ENCODE measurements around the gene CSNK1A1L. TPM values are rescaled to one million over a fixed set of nuclear protein-coding genes. Genes with fewer than 3 reads are reported as not detected.

The CSNK1A1L gene
- total and polyA plus RNA-seq, 10 of the 15 experiments (the other 5 are each of a cell fraction or from before 2014, with no cell fraction given) = not detected

DNA sequence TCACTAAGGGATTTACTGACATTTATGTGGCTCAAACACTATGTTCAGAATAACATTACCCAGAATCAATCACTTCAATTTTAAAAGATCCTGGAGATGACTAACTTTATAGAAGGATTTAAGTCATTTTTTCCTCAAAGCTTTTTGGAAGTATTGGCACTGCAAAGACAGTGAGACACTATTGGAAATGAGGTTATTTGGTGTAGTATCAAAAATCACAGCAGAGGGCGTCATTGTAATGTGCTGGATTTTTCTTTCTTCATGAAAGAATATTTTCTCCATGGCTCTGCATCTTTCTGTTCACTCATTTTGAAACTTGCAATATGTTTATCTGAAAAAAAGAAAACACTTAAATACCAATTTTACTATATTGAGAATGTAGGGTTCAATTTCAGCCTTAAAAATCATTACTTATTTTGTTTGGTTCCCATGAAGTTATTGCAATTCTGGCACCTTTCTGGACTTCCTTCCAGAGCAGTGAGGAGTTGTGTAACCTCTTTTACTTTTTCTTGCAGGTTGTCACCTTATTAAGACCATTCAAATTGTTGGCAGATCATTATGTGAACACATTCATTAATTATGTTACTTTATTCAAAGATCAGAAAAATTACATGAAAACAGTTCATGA is 3.7 kb upstream of the CSNK1A1L start:
- no peaks in the 10 kb centered on the region; a peak in 1 of 4 replicates for H3K27me3 ChIP-seq (replicated peaks in 1 of 2; ENCODE audit: control insufficient read depth in 2 of 2, insufficient read depth in 2 of 2, low read length in 1 of 2)
- ChIA-PET SMC1A (ENCODE audit: uncharacterized antibody, unreplicated experiment) (no interaction called here), RAD21 (ENCODE audit: unreplicated experiment) (no interaction called here), POLR2A (no interaction called here), CTCF (interaction anchor here (1.9 kb wide), 1 partner anchor 12 kb away, joined by 5 read pairs; no protein-coding TSS in a partner anchor)
- WGBS (ENCODE audit: insufficient coverage, insufficient replicate concordance, low lambda C conversion rate, missing lambda C conversion rate) = 0% methylated on average over 1 of the region's 1 CpG
- H3K27ac ChIP-seq (ENCODE audit: control insufficient read depth, insufficient read depth) = no peak overlapping the region
- H3K4me3 ChIP-seq = no peak overlapping the region
- no peaks in the 10 kb centered on the region for H4K20me1 ChIP-seq (ENCODE audit: control insufficient read depth, insufficient read depth)
- H3K36me3 ChIP-seq (ENCODE audit: control insufficient read depth in 2 of 2, insufficient read depth in 2 of 2, low read length in 1 of 2) = no peaks in the 10 kb centered on the region
- no peak overlapping the region for H2AFZ ChIP-seq (ENCODE audit: control insufficient read depth, low read depth, low read length)
- BruUV-seq (replicated peaks) = no TSS peak
- intact Hi-C loops (cut with micrococcal nuclease; ENCODE audit: unreplicated experiment) = loop anchor here (5.0 kb wide), 1 partner anchor 493 kb away; no protein-coding TSS in a partner anchor
- H3K4me2 ChIP-seq (ENCODE audit: control insufficient read depth, insufficient read depth) = no peak overlapping the region
- no peaks in the 10 kb centered on the region for H3K79me2 ChIP-seq (ENCODE audit: control insufficient read depth, insufficient read depth, low read length)
- H3K9me3 ChIP-seq (replicated peaks; ENCODE audit: control insufficient read depth, insufficient read depth, low read length) = no peaks in the 10 kb centered on the region
- in situ Hi-C loops (cut with MboI) = no loop called here
- FAIRE-seq (peak; percentile 41), ATAC-seq (no peak), DNase-seq (ENCODE audit: low read depth, low spot score) (no peak)
- H3K9ac ChIP-seq (ENCODE audit: control insufficient read depth, insufficient read depth, low read length) = no peak overlapping the region
- no peaks in the 10 kb centered on the region for H3K4me1 ChIP-seq (ENCODE audit: control insufficient read depth, insufficient read depth, low read length)
- TF ChIP-seq SMC3 (IDR thresholded peaks at IDR 0.05; ENCODE audit: borderline replicate concordance, low read length) (peak; percentile 43; the same call in 1 of the 2 replicates), RAD21 (IDR thresholded peaks at IDR 0.05; ENCODE audit: insufficient read depth, low read depth, low read length) (peak; percentile 52), BMI1 (IDR thresholded peaks at IDR 0.05; ENCODE audit: borderline replicate concordance) (no peak)
- TF ChIP-seq, protein P1, sequence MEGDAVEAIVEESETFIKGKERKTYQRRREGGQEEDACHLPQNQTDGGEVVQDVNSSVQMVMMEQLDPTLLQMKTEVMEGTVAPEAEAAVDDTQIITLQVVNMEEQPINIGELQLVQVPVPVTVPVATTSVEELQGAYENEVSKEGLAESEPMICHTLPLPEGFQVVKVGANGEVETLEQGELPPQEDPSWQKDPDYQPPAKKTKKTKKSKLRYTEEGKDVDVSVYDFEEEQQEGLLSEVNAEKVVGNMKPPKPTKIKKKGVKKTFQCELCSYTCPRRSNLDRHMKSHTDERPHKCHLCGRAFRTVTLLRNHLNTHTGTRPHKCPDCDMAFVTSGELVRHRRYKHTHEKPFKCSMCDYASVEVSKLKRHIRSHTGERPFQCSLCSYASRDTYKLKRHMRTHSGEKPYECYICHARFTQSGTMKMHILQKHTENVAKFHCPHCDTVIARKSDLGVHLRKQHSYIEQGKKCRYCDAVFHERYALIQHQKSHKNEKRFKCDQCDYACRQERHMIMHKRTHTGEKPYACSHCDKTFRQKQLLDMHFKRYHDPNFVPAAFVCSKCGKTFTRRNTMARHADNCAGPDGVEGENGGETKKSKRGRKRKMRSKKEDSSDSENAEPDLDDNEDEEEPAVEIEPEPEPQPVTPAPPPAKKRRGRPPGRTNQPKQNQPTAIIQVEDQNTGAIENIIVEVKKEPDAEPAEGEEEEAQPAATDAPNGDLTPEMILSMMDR (IDR thresholded peaks at IDR 0.05 in 2 of 3, conservative IDR thresholded peaks at IDR 0.05 in 1 of 3; ENCODE audit: control insufficient read depth in 2 of 3, extremely low read depth in 1 of 3, insufficient read depth in 1 of 3, low read depth in 3 of 3, low read length in 3 of 3) = peak; percentile 23 to 42 (median 41); a peak in 5 of 6 replicates

DNA sequence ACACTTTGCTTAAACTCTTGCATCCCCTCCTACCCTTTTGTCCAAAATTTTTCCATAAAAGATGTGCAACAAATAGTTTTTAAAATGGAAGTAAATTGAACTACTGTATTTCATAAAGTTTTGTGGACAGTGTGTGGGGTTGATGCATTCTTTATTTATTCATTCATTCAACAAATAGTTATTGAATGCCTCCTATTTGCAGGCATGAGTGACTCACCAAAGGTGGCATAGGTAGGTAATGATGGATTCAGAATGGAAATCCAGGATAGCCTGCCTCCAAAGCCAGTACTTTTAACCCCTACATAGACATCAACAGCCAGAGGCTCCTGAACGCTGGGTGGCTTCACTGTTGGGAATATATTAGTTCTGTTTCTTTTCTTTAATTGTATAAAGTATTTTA is 2.4 kb upstream of the CSNK1A1L start:
- intact Hi-C loops (cut with micrococcal nuclease; ENCODE audit: unreplicated experiment) = loop anchor here (5.0 kb wide), 1 partner anchor 494 kb away; no protein-coding TSS in a partner anchor
- Histone ChIP-seq H3K4me3 (no peak overlapping the region), H3K27ac (ENCODE audit: control insufficient read depth, insufficient read depth) (no peak overlapping the region), H3K79me2 (ENCODE audit: control insufficient read depth, insufficient read depth, low read length) (no peaks in the 10 kb centered on the region), H2AFZ (ENCODE audit: control insufficient read depth, low read depth, low read length) (no peak overlapping the region), H3K9ac (ENCODE audit: control insufficient read depth, insufficient read depth, low read length) (no peak overlapping the region), H3K4me2 (ENCODE audit: control insufficient read depth, insufficient read depth) (no peak overlapping the region), H4K20me1 (ENCODE audit: control insufficient read depth, insufficient read depth) (no peaks in the 10 kb centered on the region), H3K9me3 (replicated peaks; ENCODE audit: control insufficient read depth, insufficient read depth, low read length) (no peaks in the 10 kb centered on the region), H3K27me3 (replicated peaks in 1 of 2; ENCODE audit: control insufficient read depth in 2 of 2, insufficient read depth in 2 of 2, low read length in 1 of 2) (no peaks in the 10 kb centered on the region; a peak in 1 of 4 replicates), H3K36me3 (ENCODE audit: control insufficient read depth in 2 of 2, insufficient read depth in 2 of 2, low read length in 1 of 2) (no peaks in the 10 kb centered on the region), H3K4me1 (ENCODE audit: control insufficient read depth, insufficient read depth, low read length) (no peaks in the 10 kb centered on the region)
- in situ Hi-C loops (cut with MboI) = no loop called here
- TF ChIP-seq IKZF1 (conservative IDR thresholded peaks at IDR 0.05) (no peak), ZBED1 (IDR thresholded peaks at IDR 0.05; ENCODE audit: borderline replicate concordance) (no peak), HDAC6 (IDR thresholded peaks at IDR 0.05; ENCODE audit: unreplicated experiment) (no peak), FOXM1 (IDR thresholded peaks at IDR 0.05; ENCODE audit: low read depth, low read length) (no peak), CEBPB (IDR thresholded peaks at IDR 0.05; ENCODE audit: borderline replicate concordance in 1 of 2, low read depth in 2 of 2, low read length in 2 of 2) (no peak), ZNF217 (IDR thresholded peaks at IDR 0.05) (no peak)
- FAIRE-seq = no peak
- ChIA-PET POLR2A (no interaction called here), RAD21 (ENCODE audit: unreplicated experiment) (no interaction called here), CTCF (no interaction called here), SMC1A (ENCODE audit: uncharacterized antibody, unreplicated experiment) (no interaction called here)
- no peak for DNase-seq (ENCODE audit: low read depth, low spot score)
- whole genome bisulfite sequencing (ENCODE audit: insufficient coverage, insufficient replicate concordance, low lambda C conversion rate, missing lambda C conversion rate) = 0% methylated on average over 1 of the region's 1 CpG
- no TSS peak for BruUV-seq (replicated peaks)
- ATAC-seq = no peak
